CD8-positive, alpha-beta memory T cell (primary cell): ENCODE measurements around the gene UPK3B. TPM values are rescaled to one million over a fixed set of nuclear protein-coding genes. Genes with fewer than 3 reads are reported as not detected.
"Not testable (repeated sequence)": the region's sequence is repeated elsewhere in the genome, so short reads cannot be mapped to it uniquely, and the experiment has no call there.

Source experiments
- CTCF ChIA-PET: fragments of 350-600 bp; sonication (Branson Sonifier 250); formaldehyde crosslinking; loops from one replicate; lab custom pipeline; 2021; ENCODE audit warnings: antibody characterized with exemption; lab: Charles Lee
- POLR2A ChIA-PET: fragments of 350-600 bp; sonication (Branson Sonifier 250); formaldehyde crosslinking; loops from one replicate; lab custom pipeline; 2021; ENCODE audit warnings: antibody characterized with exemption; lab: Charles Lee
- DNase-seq, 5 donors: peaks; one replicate each; pipeline versions ENCODE4 v3.0.0 to v3.0.0-alpha.2; 2020 to 2022; ENCODE audit warnings: mixed read lengths in 1 of 5
- H3K27ac ChIP-seq: one replicate; pipeline ENCODE4 v1.7.0; 2013; ENCODE audit warnings: low read depth, mild to moderate bottlenecking, low read length, moderate library complexity
- H3K27me3 ChIP-seq: 2 replicates; pipeline ENCODE4 v1.7.0; 2013; ENCODE audit warnings: low read length, mild to moderate bottlenecking; ENCODE audit not compliant: insufficient read depth, poor library complexity, severe bottlenecking
- H3K36me3 ChIP-seq: 2 replicates; pipeline ENCODE4 v1.7.0; 2013; ENCODE audit warnings: mild to moderate bottlenecking, low read length, moderate library complexity; ENCODE audit not compliant: insufficient read depth
- H3K4me1 ChIP-seq: 2 replicates; pipeline ENCODE4 v1.7.0; 2013; ENCODE audit warnings: mild to moderate bottlenecking, low read length, moderate library complexity; ENCODE audit not compliant: insufficient read depth
- H3K4me3 ChIP-seq: 2 replicates; pipeline ENCODE4 v1.7.0; 2013; ENCODE audit warnings: mild to moderate bottlenecking, low read length
- H3K9me3 ChIP-seq: 2 replicates; pipeline ENCODE4 v1.7.0; 2013; ENCODE audit warnings: mild to moderate bottlenecking, low read length
- H3K27ac Mint-ChIP-seq, 8 donors: one replicate each; pipeline ENCODE4 v1.8.0; 2020 to 2021; ENCODE audit warnings: mixed read lengths in 8 of 8, mild to moderate bottlenecking in 6 of 8, inconsistent platforms in 3 of 8, moderate library complexity in 3 of 8
- H3K27me3 Mint-ChIP-seq, 2 donors: one replicate each; pipeline ENCODE4 v1.8.0; 2020 to 2021; ENCODE audit warnings: mixed read lengths in 2 of 2, mild to moderate bottlenecking in 1 of 2, moderate library complexity in 1 of 2
- H3K36me3 Mint-ChIP-seq, 3 donors: one replicate each; pipeline ENCODE4 v1.8.0; 2020 to 2021; ENCODE audit warnings: mixed read lengths in 3 of 3, inconsistent platforms in 1 of 3, mild to moderate bottlenecking in 1 of 3
- H3K4me1 Mint-ChIP-seq, 3 donors: one replicate each; pipeline ENCODE4 v1.8.0; 2020 to 2021; ENCODE audit warnings: mixed read lengths in 3 of 3, inconsistent platforms in 1 of 3, mild to moderate bottlenecking in 1 of 3
- H3K4me3 Mint-ChIP-seq, 7 donors: one replicate each; pipeline ENCODE4 v1.8.0; 2020 to 2021; ENCODE audit warnings: mixed read lengths in 7 of 7, mild to moderate bottlenecking in 6 of 7, moderate library complexity in 4 of 7, inconsistent platforms in 2 of 7
- H3K9me3 Mint-ChIP-seq, 5 donors: one replicate each; pipeline ENCODE4 v1.8.0; 2020 to 2022; ENCODE audit warnings: mixed read lengths in 5 of 5, mild to moderate bottlenecking in 3 of 5, moderate library complexity in 2 of 5, inconsistent platforms in 1 of 5
- polyA plus RNA-seq: library from polyadenylated mRNA; unstranded; fragments of 300-500 nt; fragmentation: Illumina TruSeq; gene quantifications from one replicate; pipeline ENCODE4 v1.2.3, GENCODE V29; 2021
- total RNA-seq, 2 experiments: library from RNA; stranded (reverse); gene quantifications; one replicate each; pipeline ENCODE4 v1.2.3, GENCODE V29; 2021

Gene UPK3B
- total and polyA plus RNA-seq, 3 experiments from 2014 or later = 0.16 to 0.42 TPM; not detected in 1

DNA sequence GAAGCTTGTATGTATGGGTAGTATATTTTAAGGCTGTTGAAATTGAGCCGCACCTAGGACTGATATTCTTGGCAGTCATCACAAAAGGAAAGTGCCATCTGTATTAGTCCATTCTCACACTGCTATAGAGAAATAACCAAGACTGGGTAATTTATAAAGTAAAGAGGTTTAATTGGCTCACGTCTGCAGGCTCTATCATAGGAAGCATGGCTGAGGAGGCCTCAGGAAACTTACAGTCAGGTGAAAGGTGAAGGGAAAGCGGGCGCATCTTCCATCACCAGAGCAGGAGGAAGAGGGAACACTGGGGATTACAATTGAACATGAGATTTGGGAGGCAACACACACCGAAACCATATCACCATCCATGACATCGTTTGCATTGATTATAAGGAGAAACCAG is 41.6 kb downstream of the UPK3B start:
- H3K4me3 ChIP-seq, POLR2A ChIA-PET, H3K36me3 ChIP-seq, H3K27ac ChIP-seq, H3K9me3 Mint-ChIP-seq, CTCF ChIA-PET, H3K9me3 ChIP-seq, DNase-seq, H3K27me3 ChIP-seq, H3K4me1 ChIP-seq, H3K27me3 Mint-ChIP-seq: not testable (repeated sequence)
- Mint-ChIP-seq H3K36me3 (peaks cover 0 to 25% (median 7%) of the 10 kb centered on the region in 3 donors), H3K4me1 (peaks cover 22 to 45% (median 41%) of the 10 kb centered on the region in 3 donors), H3K27ac (peak overlapping the region in 1 of 8 donors; percentile 23), H3K4me3 (peak overlapping the region in 1 of 7 donors; percentile 38)

DNA sequence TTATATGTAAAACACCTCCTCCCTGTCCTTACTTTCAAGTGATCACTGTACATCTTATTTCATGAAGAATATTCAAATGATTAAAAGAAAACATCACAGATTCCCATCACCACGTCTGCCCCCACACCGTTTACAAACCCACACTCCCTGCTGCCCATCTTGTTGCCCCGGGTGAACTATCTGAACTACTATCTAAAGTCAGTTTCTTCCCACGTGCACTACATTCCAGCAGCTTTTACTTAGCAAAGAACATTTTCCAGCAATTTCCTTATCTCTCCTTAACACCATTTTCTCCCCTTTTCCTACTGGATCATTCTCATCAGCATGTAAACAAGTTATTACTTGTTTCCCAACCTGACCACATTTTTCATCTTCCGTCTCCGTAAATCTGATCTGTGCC is 49.3 kb downstream of the UPK3B start:
- CTCF ChIA-PET, H3K27ac ChIP-seq, H3K27me3 Mint-ChIP-seq, H3K36me3 ChIP-seq, DNase-seq, H3K4me3 ChIP-seq, H3K4me3 Mint-ChIP-seq, H3K27me3 ChIP-seq, H3K9me3 ChIP-seq, H3K9me3 Mint-ChIP-seq, POLR2A ChIA-PET, H3K4me1 ChIP-seq: not testable (repeated sequence)
- peaks cover 0 to 28% (median 6%) of the 10 kb centered on the region in 3 donors for H3K36me3 Mint-ChIP-seq
- peaks cover 41 to 51% (median 50%) of the 10 kb centered on the region in 3 donors for H3K4me1 Mint-ChIP-seq
- H3K27ac Mint-ChIP-seq = peak overlapping the region in 1 of 8 donors; percentile 4

DNA sequence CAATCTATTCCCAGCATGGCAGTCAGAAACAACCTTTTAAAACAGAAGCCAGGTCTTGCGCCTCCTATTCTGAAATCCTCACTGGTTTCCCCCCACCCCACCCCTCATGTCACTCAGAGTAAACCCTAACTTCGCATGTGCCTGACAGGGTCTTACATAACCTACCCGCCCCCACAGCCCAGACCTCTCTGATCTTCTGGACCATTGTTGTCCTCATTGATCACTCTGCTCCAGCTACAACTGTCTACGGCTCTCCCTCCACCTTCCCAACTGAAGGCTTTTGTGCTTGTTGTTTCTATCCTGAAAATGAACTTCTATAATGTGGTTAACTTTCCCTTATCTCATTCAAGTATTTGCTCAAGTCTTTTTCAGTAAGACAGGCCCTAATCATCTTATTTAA is 49.8 kb downstream of the UPK3B start:
- H3K27me3 Mint-ChIP-seq, POLR2A ChIA-PET, H3K4me3 Mint-ChIP-seq: not testable (repeated sequence)

DNA sequence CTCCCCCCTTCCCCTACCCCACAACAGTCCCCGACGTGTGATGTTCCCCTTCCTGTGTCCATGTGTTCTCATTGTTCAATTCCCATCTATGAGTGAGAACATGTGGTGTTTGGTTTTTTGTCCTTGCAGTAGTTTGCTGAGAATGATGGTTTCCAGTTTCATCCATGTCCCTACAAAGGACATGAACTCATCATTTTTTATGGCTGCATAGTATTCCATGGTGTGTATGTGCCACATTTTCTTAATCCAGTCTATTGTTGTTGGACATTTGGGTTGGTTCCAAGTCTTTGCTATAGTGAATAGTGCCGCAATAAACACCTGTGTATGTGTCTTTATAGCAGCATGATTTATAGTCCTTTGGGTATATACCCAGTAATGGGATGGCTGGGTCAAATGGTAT is 51.0 kb downstream of the UPK3B start:
- H3K27ac Mint-ChIP-seq, POLR2A ChIA-PET, CTCF ChIA-PET: not testable (repeated sequence)

More for the DNA sequence above, 49.8 kb downstream of the UPK3B start:
- peak overlapping the region in 1 of 8 donors; percentile 56 for H3K27ac Mint-ChIP-seq
- H3K9me3 ChIP-seq, H3K9me3 Mint-ChIP-seq, H3K27me3 ChIP-seq, DNase-seq, H3K27ac ChIP-seq, H3K36me3 ChIP-seq, CTCF ChIA-PET, H3K4me3 ChIP-seq, H3K4me1 ChIP-seq: not testable (repeated sequence)
- peaks cover 39 to 47% (median 46%) of the 10 kb centered on the region in 3 donors for H3K4me1 Mint-ChIP-seq
- H3K36me3 Mint-ChIP-seq = peaks cover 0 to 26% (median 4%) of the 10 kb centered on the region in 3 donors

DNA sequence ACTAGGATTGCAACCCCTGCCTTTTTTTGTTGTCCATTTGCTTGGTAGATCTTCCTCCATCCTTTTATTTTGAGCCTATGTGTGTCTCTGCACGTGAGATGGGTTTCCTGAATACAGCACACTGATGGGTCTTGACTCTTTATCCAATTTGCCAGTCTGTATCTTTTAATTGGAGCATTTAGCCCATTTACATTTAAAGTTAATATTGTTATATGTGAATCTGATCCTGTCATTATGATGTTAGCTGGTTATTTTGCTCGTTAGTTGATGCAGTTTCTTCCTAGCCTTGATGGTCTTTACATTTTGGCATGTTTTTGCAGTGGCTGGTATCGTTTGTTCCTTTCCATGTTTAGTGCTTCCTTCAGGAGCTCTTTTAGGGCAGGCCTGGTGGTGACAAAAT is 54.6 kb downstream of the UPK3B start:
- H3K4me3 ChIP-seq, H3K27ac ChIP-seq, H3K36me3 Mint-ChIP-seq, H3K27me3 Mint-ChIP-seq, H3K9me3 Mint-ChIP-seq, H3K27ac Mint-ChIP-seq, POLR2A ChIA-PET, H3K4me3 Mint-ChIP-seq, CTCF ChIA-PET, H3K27me3 ChIP-seq, H3K9me3 ChIP-seq, H3K36me3 ChIP-seq, DNase-seq, H3K4me1 ChIP-seq: not testable (repeated sequence)
- H3K4me1 Mint-ChIP-seq = peaks cover 24 to 30% (median 26%) of the 10 kb centered on the region in 3 donors

More for the DNA sequence above, 51.0 kb downstream of the UPK3B start:
- not testable (repeated sequence) for H3K27me3 ChIP-seq, H3K36me3 ChIP-seq, H3K27ac ChIP-seq, H3K27me3 Mint-ChIP-seq, H3K9me3 ChIP-seq, DNase-seq, H3K9me3 Mint-ChIP-seq, H3K4me3 ChIP-seq, H3K4me1 ChIP-seq, H3K4me3 Mint-ChIP-seq
- peaks cover 37 to 46% (median 45%) of the 10 kb centered on the region in 3 donors for H3K4me1 Mint-ChIP-seq
- H3K36me3 Mint-ChIP-seq = peaks cover 4 to 22% (median 6%) of the 10 kb centered on the region in 3 donors

Other genes with a start within 250 kb of the UPK3B start
- gene HSPB1, start 207.9 kb upstream of the UPK3B start, total RNA-seq = 10 to 100 TPM; 80.7 to 84.1 TPM
- gene HSPB1, start 207.9 kb upstream of the UPK3B start, polyA plus RNA-seq = 74.7 TPM
- gene YWHAG, start 151.6 kb upstream of the UPK3B start, total RNA-seq = 100 to 1,000 TPM; 149 to 151 TPM
- 2.1 TPM for gene YWHAG, start 151.6 kb upstream of the UPK3B start, polyA plus RNA-seq
- under 1 TPM; 0.35 to 0.55 TPM for gene SSC4D, start 100.9 kb upstream of the UPK3B start, total RNA-seq
- 0.17 TPM for gene SSC4D, start 100.9 kb upstream of the UPK3B start, polyA plus RNA-seq
- 1 to 10 TPM; 1.6 TPM for gene ZP3, start 85.6 kb upstream of the UPK3B start, total RNA-seq
- gene ZP3, start 85.6 kb upstream of the UPK3B start, polyA plus RNA-seq = 2.2 TPM
- gene DTX2, start 48.8 kb upstream of the UPK3B start, total RNA-seq = 10 to 100 TPM; 17.9 to 23.4 TPM
- 15.7 TPM for gene DTX2, start 48.8 kb upstream of the UPK3B start, polyA plus RNA-seq
- gene SPDYE16, start 32.7 kb downstream of the UPK3B start, total RNA-seq = under 1 TPM; 0.20 to 0.42 TPM
- 0.13 TPM for gene SPDYE16, start 32.7 kb downstream of the UPK3B start, polyA plus RNA-seq
- 10 to 100 TPM; 19.0 to 19.2 TPM for gene POMZP3, start 116.7 kb downstream of the UPK3B start, total RNA-seq
- gene POMZP3, start 116.7 kb downstream of the UPK3B start, polyA plus RNA-seq = 10.6 TPM